ENCODE measurements around the gene KCNE3.

DNA sequence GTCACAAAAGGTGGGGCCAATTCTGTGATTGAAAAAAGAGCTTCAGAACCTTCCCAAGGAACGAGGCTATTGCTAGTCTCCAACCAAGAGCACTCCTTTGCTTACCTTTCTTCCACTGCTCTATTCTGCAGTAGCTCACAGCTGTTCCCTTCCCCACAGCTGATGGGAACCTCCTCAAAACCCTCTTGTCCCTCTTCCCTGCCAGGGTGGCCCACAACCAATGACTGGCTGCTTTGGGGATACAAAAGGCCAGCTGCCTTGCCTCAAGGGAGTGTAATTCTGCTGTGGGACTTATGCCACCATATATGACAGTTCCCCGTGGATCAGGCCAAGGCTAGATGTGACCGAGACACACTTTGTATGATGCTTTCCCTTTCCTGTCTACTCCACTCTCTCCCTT, 15.0 kb downstream of the KCNE3 start:
- TF ChIP-seq CTCF (IDR thresholded peaks at IDR 0.05; ENCODE audit: insufficient read depth, low read length, poor library complexity, severe bottlenecking) (no peak), EZH2phosphoT487 (conservative IDR thresholded peaks at IDR 0.05; ENCODE audit: low read length) (no peak)
